C4-2B (cell line): ENCODE measurements around the gene CTNNA3.

Experiments used
- ZFX ChIP-seq: fragments of 450-650 bp; IDR thresholded peaks from 2 replicates; pipeline ENCODE4 v1.6.1; 2017
- TF ChIP-seq, protein P1 (sequence below): fragments of 450-650 bp; conservative IDR thresholded peaks from 2 replicates; pipeline ENCODE4 v1.5.1; 2017; ENCODE audit warnings: mild to moderate bottlenecking

DNA sequence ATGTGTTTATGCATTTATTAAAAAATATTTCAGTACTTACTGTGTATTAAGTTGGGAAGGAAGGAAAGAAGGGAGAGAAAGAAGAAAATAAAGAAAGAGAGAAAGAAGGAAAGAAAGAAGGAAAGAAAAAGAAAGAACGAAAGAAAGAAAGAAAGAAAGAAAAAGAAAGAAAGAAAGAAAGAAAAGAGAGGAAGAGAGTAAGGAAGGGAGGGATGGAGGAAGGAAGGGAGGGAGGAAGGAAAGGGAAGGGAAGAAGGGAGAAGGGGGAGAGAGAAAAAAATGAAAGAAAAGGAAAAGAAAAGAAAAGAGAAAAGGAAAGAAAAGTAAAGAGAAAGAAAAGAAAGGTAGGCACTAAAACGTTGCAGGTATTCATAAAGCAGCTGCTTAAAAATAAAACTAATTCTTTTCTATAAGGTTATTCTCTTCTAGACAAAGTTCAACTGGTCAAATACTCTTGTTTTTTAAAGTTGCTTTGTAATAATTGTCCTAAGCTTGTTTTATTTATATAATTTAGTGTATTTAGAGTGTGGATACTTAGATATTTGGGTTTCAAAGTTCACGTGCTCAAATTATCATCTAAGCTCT lies 1473.4 kb downstream of the CTNNA3 start:
- TF ChIP-seq ZFX, result no peak
- TF ChIP-seq, protein P1, sequence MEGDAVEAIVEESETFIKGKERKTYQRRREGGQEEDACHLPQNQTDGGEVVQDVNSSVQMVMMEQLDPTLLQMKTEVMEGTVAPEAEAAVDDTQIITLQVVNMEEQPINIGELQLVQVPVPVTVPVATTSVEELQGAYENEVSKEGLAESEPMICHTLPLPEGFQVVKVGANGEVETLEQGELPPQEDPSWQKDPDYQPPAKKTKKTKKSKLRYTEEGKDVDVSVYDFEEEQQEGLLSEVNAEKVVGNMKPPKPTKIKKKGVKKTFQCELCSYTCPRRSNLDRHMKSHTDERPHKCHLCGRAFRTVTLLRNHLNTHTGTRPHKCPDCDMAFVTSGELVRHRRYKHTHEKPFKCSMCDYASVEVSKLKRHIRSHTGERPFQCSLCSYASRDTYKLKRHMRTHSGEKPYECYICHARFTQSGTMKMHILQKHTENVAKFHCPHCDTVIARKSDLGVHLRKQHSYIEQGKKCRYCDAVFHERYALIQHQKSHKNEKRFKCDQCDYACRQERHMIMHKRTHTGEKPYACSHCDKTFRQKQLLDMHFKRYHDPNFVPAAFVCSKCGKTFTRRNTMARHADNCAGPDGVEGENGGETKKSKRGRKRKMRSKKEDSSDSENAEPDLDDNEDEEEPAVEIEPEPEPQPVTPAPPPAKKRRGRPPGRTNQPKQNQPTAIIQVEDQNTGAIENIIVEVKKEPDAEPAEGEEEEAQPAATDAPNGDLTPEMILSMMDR, result no peak
